AG04449 (cell line): Measurements from ENCODE around the gene BCORL1.

Source experiments
- CTCF ChIA-PET: fragments of 350-600 bp; formaldehyde crosslinking; extraction: SDS; loops from one replicate; lab custom pipeline; 2021; ENCODE audit warnings: antibody characterized with exemption; lab: Yijun Ruan, JAX
- POLR2A ChIA-PET: fragments of 400-600, 350-600 bp; formaldehyde crosslinking; extraction: SDS; loops from one replicate; lab custom pipeline; 2020; ENCODE audit warnings: antibody characterized with exemption, inconsistent platforms; lab: Yijun Ruan, JAX
- DNase-seq: peaks from one replicate; pipeline ENCODE4 v3.0.0-alpha.2; 2010; ENCODE audit warnings: low read depth, low spot score
- H3K4me3 ChIP-seq: 2 replicates; pipeline ENCODE4 v1.5.1; 2011; ENCODE audit warnings: low read depth, mild to moderate bottlenecking, control low read depth, low read length
- CTCF ChIP-seq: IDR thresholded peaks from one replicate; pipeline ENCODE4 v1.5.1; 2011; ENCODE audit warnings: mild to moderate bottlenecking, moderate library complexity, low read length, control low read depth, inconsistent platforms; ENCODE audit not compliant: insufficient read depth; ENCODE audit errors: missing control alignments

Gene BCORL1

GRCh38 chrX:130012683-130013082 lies 30.2 kb downstream of the BCORL1 start:
- ChIA-PET CTCF (interaction anchor here (1.5 kb wide), 1 partner anchor 15 kb away, joined by 7 read pairs; no protein-coding TSS in a partner anchor), POLR2A (no interaction called here)
- no peak for TF ChIP-seq CTCF
- H3K4me3 ChIP-seq: no peak overlapping the region
- no peak for DNase-seq

GRCh38 chrX:130013661-130014060 lies 31.2 kb downstream of the BCORL1 start:
- ChIA-PET POLR2A (no interaction called here), CTCF (interaction anchor here (0.8 to 1.5 kb wide), 3 partner anchors 14 to 88 kb away, joined by 3 to 7 read pairs (median 3); no protein-coding TSS in a partner anchor)
- DNase-seq: no peak
- TF ChIP-seq CTCF: no peak
- no peak overlapping the region for H3K4me3 ChIP-seq

- no peak overlapping the region for H3K4me3 ChIP-seq
- CTCF ChIA-PET: interaction anchor here (0.8 to 1.1 kb wide), 3 partner anchors 14 to 89 kb away, joined by 3 read pairs; no protein-coding TSS in a partner anchor
- POLR2A ChIA-PET: no interaction called here
- DNase-seq: no peak
- no peak for TF ChIP-seq CTCF
Observed at GRCh38 chrX:130014356-130014755, 31.9 kb downstream of the BCORL1 start.

- no peak for DNase-seq
- ChIA-PET POLR2A (no interaction called here), CTCF (interaction anchor here (1.1 kb wide), 1 partner anchor 13 kb away, joined by 3 read pairs; no protein-coding TSS in a partner anchor)
- H3K4me3 ChIP-seq: no peak overlapping the region
- no peak for TF ChIP-seq CTCF
Observed at GRCh38 chrX:130014770-130015169, 32.3 kb downstream of the BCORL1 start.

- TF ChIP-seq CTCF: no peak
- POLR2A ChIA-PET: no interaction called here
- CTCF ChIA-PET: interaction anchor here (1.1 kb wide), 1 partner anchor 13 kb away, joined by 3 read pairs; no protein-coding TSS in a partner anchor
- H3K4me3 ChIP-seq: no peak overlapping the region
- DNase-seq: no peak
Observed at GRCh38 chrX:130015181-130015580, 32.7 kb downstream of the BCORL1 start.

GRCh38 chrX:130018143-130018542 lies 35.7 kb downstream of the BCORL1 start:
- H3K4me3 ChIP-seq: no peak overlapping the region
- ChIA-PET POLR2A (no interaction called here), CTCF (interaction anchor here (0.8 to 3.6 kb wide), 4 partner anchors 10 to 93 kb away, joined by 3 to 21 read pairs (median 4); no protein-coding TSS in a partner anchor)
- no peak for TF ChIP-seq CTCF
- DNase-seq: no peak
